HG03442 (cell line): ENCODE data around the gene CHD2.
"Not testable (repeated sequence)": the region's sequence is repeated elsewhere in the genome, so short reads cannot be mapped to it uniquely, and the experiment has no call there.

Experiments
- ATAC-seq: cut with Tn5 transposase; IDR thresholded peaks from one replicate; pipeline ENCODE4 v1.9.1; 2021; ENCODE audit warnings: mild to moderate bottlenecking, moderate library complexity; ENCODE audit not compliant: unreplicated experiment

The CHD2 gene

GRCh38 chr15:93032515-93033206, 132.5 kb downstream of the CHD2 start:
- not testable (repeated sequence) for ATAC-seq

GRCh38 chr15:93033434-93034045, 133.4 kb downstream of the CHD2 start:
- ATAC-seq = no peak

GRCh38 chr15:93034512-93034911, 134.4 kb downstream of the CHD2 start:
- ATAC-seq = no peak

GRCh38 chr15:93035092-93035915, 135.2 kb downstream of the CHD2 start:
- ATAC-seq = peak; percentile 21

GRCh38 chr15:93035953-93036810, 136.1 kb downstream of the CHD2 start:
- peak; percentile 88 for ATAC-seq

GRCh38 chr15:93036951-93037819, 137.1 kb downstream of the CHD2 start:
- ATAC-seq = no peak

- ATAC-seq = no peak
Measured at GRCh38 chr15:93037820-93038705, 137.9 kb downstream of the CHD2 start.

- ATAC-seq = not testable (repeated sequence)
Measured at GRCh38 chr15:93039562-93040287, 139.6 kb downstream of the CHD2 start.

GRCh38 chr15:93040288-93041158, 140.4 kb downstream of the CHD2 start:
- ATAC-seq = no peak

- no peak for ATAC-seq
Measured at GRCh38 chr15:93041159-93041547, 141.0 kb downstream of the CHD2 start.

- no peak for ATAC-seq
Measured at GRCh38 chr15:93042211-93042610, 142.1 kb downstream of the CHD2 start.

GRCh38 chr15:93042691-93043378, 142.7 kb downstream of the CHD2 start:
- no peak for ATAC-seq

GRCh38 chr15:93043621-93044300, 143.6 kb downstream of the CHD2 start:
- no peak for ATAC-seq

- ATAC-seq = no peak
Measured at GRCh38 chr15:93044301-93045190, 144.4 kb downstream of the CHD2 start.

- no peak for ATAC-seq
Measured at GRCh38 chr15:93045191-93045785, 145.2 kb downstream of the CHD2 start.
